ENCODE measurements around the gene KCNH8. TPM values are rescaled to one million over a fixed set of nuclear protein-coding genes. Genes with fewer than 3 reads are reported as not detected.

KCNH8 gene
- total RNA-seq, 1 donor: not detected

DNA sequence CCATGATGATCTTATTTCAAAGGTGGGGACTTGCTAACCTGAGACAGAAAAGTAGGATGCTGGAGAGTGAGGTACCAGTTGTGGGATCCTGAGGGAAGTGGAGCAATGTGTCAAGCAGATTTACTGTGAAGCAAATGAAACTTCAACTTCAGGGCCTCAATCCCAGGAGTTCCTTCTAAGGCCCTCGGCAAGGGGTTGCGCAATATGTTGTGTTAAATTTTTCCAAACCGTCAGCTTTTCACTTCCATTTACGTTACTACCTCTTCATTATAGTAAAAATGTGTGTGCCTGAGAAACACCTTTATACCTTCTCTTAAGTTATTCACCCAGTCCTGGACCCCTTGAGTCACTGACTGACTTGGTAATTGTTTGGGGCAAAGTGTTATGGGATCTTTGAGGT, 42.5 kb upstream of the KCNH8 start:
- Histone ChIP-seq H3K79me2 (ENCODE audit: insufficient read depth, low read length) (no peaks in the 10 kb centered on the region), H3K4me3 (ENCODE audit: insufficient read depth, low read length) (no peak overlapping the region), H4K20me1 (ENCODE audit: insufficient read depth, low read length) (no peaks in the 10 kb centered on the region), H3K27me3 (ENCODE audit: insufficient read depth, low read length) (no peaks in the 10 kb centered on the region), H3K27ac (ENCODE audit: low read depth, low read length) (no peak overlapping the region), H3K36me3 (ENCODE audit: insufficient read depth, low read length) (no peaks in the 10 kb centered on the region), H3K4me2 (ENCODE audit: insufficient read depth, low read length) (no peak overlapping the region), H2AFZ (ENCODE audit: low read length) (no peak overlapping the region), H3K4me1 (ENCODE audit: insufficient read depth, low read length) (no peaks in the 10 kb centered on the region), H3K9me3 (ENCODE audit: low read depth, low read length) (no peaks in the 10 kb centered on the region)
- DNase-seq (ENCODE audit: insufficient read length, low spot score, missing footprints): no peak
- TF ChIP-seq, protein P1, sequence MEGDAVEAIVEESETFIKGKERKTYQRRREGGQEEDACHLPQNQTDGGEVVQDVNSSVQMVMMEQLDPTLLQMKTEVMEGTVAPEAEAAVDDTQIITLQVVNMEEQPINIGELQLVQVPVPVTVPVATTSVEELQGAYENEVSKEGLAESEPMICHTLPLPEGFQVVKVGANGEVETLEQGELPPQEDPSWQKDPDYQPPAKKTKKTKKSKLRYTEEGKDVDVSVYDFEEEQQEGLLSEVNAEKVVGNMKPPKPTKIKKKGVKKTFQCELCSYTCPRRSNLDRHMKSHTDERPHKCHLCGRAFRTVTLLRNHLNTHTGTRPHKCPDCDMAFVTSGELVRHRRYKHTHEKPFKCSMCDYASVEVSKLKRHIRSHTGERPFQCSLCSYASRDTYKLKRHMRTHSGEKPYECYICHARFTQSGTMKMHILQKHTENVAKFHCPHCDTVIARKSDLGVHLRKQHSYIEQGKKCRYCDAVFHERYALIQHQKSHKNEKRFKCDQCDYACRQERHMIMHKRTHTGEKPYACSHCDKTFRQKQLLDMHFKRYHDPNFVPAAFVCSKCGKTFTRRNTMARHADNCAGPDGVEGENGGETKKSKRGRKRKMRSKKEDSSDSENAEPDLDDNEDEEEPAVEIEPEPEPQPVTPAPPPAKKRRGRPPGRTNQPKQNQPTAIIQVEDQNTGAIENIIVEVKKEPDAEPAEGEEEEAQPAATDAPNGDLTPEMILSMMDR (IDR thresholded peaks at IDR 0.05; ENCODE audit: extremely low read depth, low read depth, low read length): no peak

DNA sequence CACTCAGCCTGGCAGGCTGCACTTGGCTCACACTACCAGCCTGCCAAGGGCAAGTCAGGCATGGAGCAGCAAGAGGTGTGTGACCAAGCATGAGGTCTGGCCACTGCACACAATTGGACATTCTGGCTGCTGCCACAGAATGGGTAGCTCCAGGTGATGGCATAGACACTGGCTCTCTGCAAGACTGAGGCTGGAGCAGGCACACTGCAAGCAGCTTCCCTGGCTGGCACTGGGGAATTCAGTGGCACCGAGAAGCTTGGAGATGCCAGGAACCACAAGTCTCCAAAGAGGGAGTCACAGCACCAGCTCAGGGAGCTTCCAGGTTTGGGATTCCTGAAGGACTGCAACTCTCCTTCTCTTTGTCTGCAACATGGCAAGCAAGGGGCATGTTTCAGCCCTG, 42.0 kb upstream of the KCNH8 start:
- Histone ChIP-seq H2AFZ (ENCODE audit: low read length) (no peak overlapping the region), H4K20me1 (ENCODE audit: insufficient read depth, low read length) (no peaks in the 10 kb centered on the region), H3K4me1 (ENCODE audit: insufficient read depth, low read length) (no peaks in the 10 kb centered on the region), H3K79me2 (ENCODE audit: insufficient read depth, low read length) (no peaks in the 10 kb centered on the region), H3K27ac (ENCODE audit: low read depth, low read length) (no peak overlapping the region), H3K4me3 (ENCODE audit: insufficient read depth, low read length) (no peak overlapping the region), H3K27me3 (ENCODE audit: insufficient read depth, low read length) (no peaks in the 10 kb centered on the region), H3K4me2 (ENCODE audit: insufficient read depth, low read length) (no peak overlapping the region), H3K36me3 (ENCODE audit: insufficient read depth, low read length) (no peaks in the 10 kb centered on the region), H3K9me3 (ENCODE audit: low read depth, low read length) (no peaks in the 10 kb centered on the region)
- TF ChIP-seq, protein P1 (IDR thresholded peaks at IDR 0.05; ENCODE audit: extremely low read depth, low read depth, low read length): no peak
- DNase-seq (ENCODE audit: insufficient read length, low spot score, missing footprints): no peak

DNA sequence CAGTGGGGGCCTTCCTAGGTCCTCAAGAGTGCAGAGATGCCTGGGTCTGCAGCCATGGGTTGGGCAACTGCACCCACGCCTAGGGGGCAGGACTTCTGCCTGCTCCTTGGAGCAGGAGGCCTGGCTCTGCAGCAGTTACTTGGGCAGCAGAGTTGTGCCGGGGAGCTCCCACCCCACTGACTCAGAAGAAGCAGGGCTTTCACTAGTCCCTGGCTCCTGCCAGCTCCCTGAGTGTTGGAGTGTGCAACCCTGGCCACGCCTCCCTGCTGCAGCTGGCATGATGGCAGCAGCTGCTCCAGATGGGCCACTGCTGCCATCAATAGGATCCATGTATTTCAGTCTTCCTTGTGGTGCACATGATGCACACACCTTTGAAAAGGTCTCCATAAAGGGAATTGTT, 40.6 kb upstream of the KCNH8 start:
- H4K20me1 ChIP-seq (ENCODE audit: insufficient read depth, low read length): no peaks in the 10 kb centered on the region
- TF ChIP-seq, protein P1 (IDR thresholded peaks at IDR 0.05; ENCODE audit: extremely low read depth, low read depth, low read length): no peak
- H3K27ac ChIP-seq (ENCODE audit: low read depth, low read length): no peak overlapping the region
- no peak overlapping the region for H2AFZ ChIP-seq (ENCODE audit: low read length)
- no peak for DNase-seq (ENCODE audit: insufficient read length, low spot score, missing footprints)
- no peaks in the 10 kb centered on the region for H3K27me3 ChIP-seq (ENCODE audit: insufficient read depth, low read length)
- H3K79me2 ChIP-seq (ENCODE audit: insufficient read depth, low read length): no peaks in the 10 kb centered on the region
- no peak overlapping the region for H3K4me3 ChIP-seq (ENCODE audit: insufficient read depth, low read length)
- H3K9me3 ChIP-seq (ENCODE audit: low read depth, low read length): no peaks in the 10 kb centered on the region
- H3K4me2 ChIP-seq (ENCODE audit: insufficient read depth, low read length): no peak overlapping the region
- no peaks in the 10 kb centered on the region for H3K36me3 ChIP-seq (ENCODE audit: insufficient read depth, low read length)
- no peaks in the 10 kb centered on the region for H3K4me1 ChIP-seq (ENCODE audit: insufficient read depth, low read length)

DNA sequence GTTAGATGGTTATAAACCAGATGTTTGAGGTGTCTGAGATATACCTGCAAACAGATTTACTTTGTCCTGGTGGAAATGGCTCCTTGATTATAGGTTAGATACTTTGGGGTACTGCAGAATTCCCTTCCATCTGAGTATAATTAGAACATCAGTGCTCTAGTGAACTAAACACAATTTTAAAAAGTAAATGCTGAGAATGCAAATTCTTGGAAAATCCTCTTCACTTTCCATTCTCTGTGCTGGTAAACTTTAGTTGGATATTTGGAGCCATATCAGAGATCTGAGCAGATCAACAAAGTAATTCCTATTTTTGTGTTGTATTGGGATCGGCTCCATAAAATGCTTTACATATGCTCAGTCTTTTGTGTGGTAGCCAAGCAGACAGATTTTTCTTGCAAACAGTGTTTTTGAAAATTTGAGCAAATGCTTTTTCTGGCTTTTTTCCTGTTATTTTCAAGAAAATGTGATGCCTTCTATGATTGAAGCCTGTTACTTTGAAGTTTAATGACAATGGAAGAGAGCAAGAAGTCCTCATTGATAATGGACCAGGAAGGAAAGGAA, 37.9 kb upstream of the KCNH8 start:
- H3K79me2 ChIP-seq (ENCODE audit: insufficient read depth, low read length): no peaks in the 10 kb centered on the region
- H3K36me3 ChIP-seq (ENCODE audit: insufficient read depth, low read length): no peaks in the 10 kb centered on the region
- H3K27ac ChIP-seq (ENCODE audit: low read depth, low read length): no peak overlapping the region
- no peak overlapping the region for H3K4me3 ChIP-seq (ENCODE audit: insufficient read depth, low read length)
- no peak overlapping the region for H2AFZ ChIP-seq (ENCODE audit: low read length)
- H3K4me2 ChIP-seq (ENCODE audit: insufficient read depth, low read length): no peak overlapping the region
- H3K9me3 ChIP-seq (ENCODE audit: low read depth, low read length): no peaks in the 10 kb centered on the region
- H3K27me3 ChIP-seq (ENCODE audit: insufficient read depth, low read length): no peaks in the 10 kb centered on the region
- H4K20me1 ChIP-seq (ENCODE audit: insufficient read depth, low read length): no peaks in the 10 kb centered on the region
- H3K4me1 ChIP-seq (ENCODE audit: insufficient read depth, low read length): no peaks in the 10 kb centered on the region
- TF ChIP-seq, protein P1 (IDR thresholded peaks at IDR 0.05; ENCODE audit: extremely low read depth, low read depth, low read length): no peak
- DNase-seq (ENCODE audit: insufficient read length, low spot score, missing footprints): no peak

All from osteoblast (primary cell).